GM23338 (cell line): ENCODE results near the gene SMG7. TPM values are rescaled to one million over a fixed set of nuclear protein-coding genes. Genes with fewer than 3 reads are reported as not detected.

Experiments used
- ATAC-seq: fragments of 200-7000 bp; cut with Tn5 transposase; 3 replicates; pipeline ENCODE4 v1.9.1; 2020
- DNase-seq: peaks from one replicate; pipeline ENCODE4 v3.0.0-alpha.2; 2015; ENCODE audit warnings: low spot score
- H2AFZ ChIP-seq: fragments of 200-600 bp; sonication (generic); 2 replicates; pipeline ENCODE4 v1.8.0; 2016; ENCODE audit warnings: antibody characterized with exemption, mild to moderate bottlenecking, moderate library complexity
- H3F3A ChIP-seq: fragments of 200-600 bp; sonication (generic); replicated peaks from 2 replicates; pipeline ENCODE4 v1.8.0; 2017; ENCODE audit warnings: antibody characterized with exemption, mixed run types, low read depth
- H3K27ac ChIP-seq: fragments of 200-600 bp; sonication (generic); 2 replicates; pipeline ENCODE4 v1.6.1; 2016; ENCODE audit warnings: low read depth
- H3K27me3 ChIP-seq: fragments of 200-600 bp; sonication (generic); 2 replicates; pipeline ENCODE4 v1.8.0; 2016; ENCODE audit warnings: mild to moderate bottlenecking, mixed run types, moderate library complexity; ENCODE audit not compliant: insufficient read depth
- H3K36me3 ChIP-seq: fragments of 200-600 bp; sonication (generic); 2 replicates; pipeline ENCODE4 v1.8.0; 2016; ENCODE audit warnings: mild to moderate bottlenecking; ENCODE audit not compliant: insufficient read depth
- H3K4me1 ChIP-seq: fragments of 200-600 bp; sonication (generic); 2 replicates; pipeline ENCODE4 v1.8.0; 2016; ENCODE audit warnings: mild to moderate bottlenecking, moderate library complexity; ENCODE audit not compliant: insufficient read depth
- H3K4me2 ChIP-seq: fragments of 200-600 bp; sonication (generic); 2 replicates; pipeline ENCODE4 v1.7.1; 2017; ENCODE audit warnings: mixed run types
- H3K4me3 ChIP-seq: fragments of 200-600 bp; sonication (generic); 2 replicates; pipeline ENCODE4 v1.6.1; 2016; ENCODE audit warnings: mixed run types
- H3K79me2 ChIP-seq: fragments of 200-600 bp; sonication (generic); replicated peaks from 2 replicates; pipeline ENCODE4 v1.8.0; 2017; ENCODE audit warnings: mild to moderate bottlenecking; ENCODE audit not compliant: insufficient read depth
- H3K9me2 ChIP-seq: fragments of 200-600 bp; sonication (generic); 2 replicates; pipeline ENCODE4 v1.8.0; 2017; ENCODE audit not compliant: insufficient read depth
- H4K20me1 ChIP-seq: fragments of 200-600 bp; sonication (generic); replicated peaks from 2 replicates; pipeline ENCODE4 v1.8.0; 2017; ENCODE audit warnings: mild to moderate bottlenecking; ENCODE audit not compliant: insufficient read depth
- H3K27ac Mint-ChIP-seq: 2 replicates; pipeline ENCODE4 v1.8.0; 2020; ENCODE audit warnings: inconsistent platforms, mild to moderate bottlenecking, moderate library complexity, mixed read lengths
- H3K27me3 Mint-ChIP-seq: 3 replicates; pipeline ENCODE4 v1.8.0; 2022; ENCODE audit warnings: low read depth, mild to moderate bottlenecking, moderate library complexity, mixed read lengths, inconsistent platforms; ENCODE audit not compliant: insufficient read depth, poor library complexity
- H3K36me3 Mint-ChIP-seq: 3 replicates; pipeline ENCODE4 v1.8.0; 2021; ENCODE audit warnings: low read depth, mild to moderate bottlenecking, inconsistent platforms, moderate library complexity, mixed read lengths
- H3K4me1 Mint-ChIP-seq: 3 replicates; pipeline ENCODE4 v1.8.0; 2020; ENCODE audit warnings: mild to moderate bottlenecking, inconsistent platforms, mixed read lengths
- H3K4me3 Mint-ChIP-seq: 3 replicates; pipeline ENCODE4 v1.8.0; 2021; ENCODE audit warnings: moderate library complexity, mild to moderate bottlenecking, inconsistent platforms, mixed read lengths
- H3K9me3 Mint-ChIP-seq: 3 replicates; pipeline ENCODE4 v1.8.0; 2020; ENCODE audit warnings: moderate library complexity, mild to moderate bottlenecking, inconsistent platforms, mixed read lengths
- CREB1 ChIP-seq: fragments of 250-450 bp; sonication (Bioruptor Pico); IDR thresholded peaks from 2 replicates; pipeline ENCODE4 v1.5.0; 2020; ENCODE audit warnings: low read depth, mild to moderate bottlenecking, moderate library complexity
- EZH2 ChIP-seq: fragments of 200-600 bp; sonication (generic); IDR thresholded peaks from one replicate; pipeline ENCODE4 v1.8.0; 2017; ENCODE audit warnings: antibody characterized with exemption, mild to moderate bottlenecking, low read depth; ENCODE audit not compliant: unreplicated experiment
- EZH2phosphoT487 ChIP-seq: fragments of 200-600 bp; sonication (generic); IDR thresholded peaks from one replicate; pipeline ENCODE4 v1.8.1; 2018; ENCODE audit warnings: antibody characterized with exemption; ENCODE audit not compliant: unreplicated experiment
- JUNB ChIP-seq: IDR thresholded peaks from one replicate; pipeline ENCODE4 v1.6.1; 2016; ENCODE audit warnings: antibody characterized with exemption; ENCODE audit not compliant: unreplicated experiment
- NANOG ChIP-seq: IDR thresholded peaks from 2 replicates; pipeline ENCODE4 v1.6.1; 2016; ENCODE audit warnings: antibody characterized with exemption, borderline replicate concordance
- POLR2AphosphoS5 ChIP-seq: IDR thresholded peaks from 2 replicates; pipeline ENCODE4 v1.6.1; 2016; ENCODE audit warnings: antibody characterized with exemption, low read depth
- STAT1 ChIP-seq: IDR thresholded peaks from one replicate; pipeline ENCODE4 v1.6.1; 2016; ENCODE audit warnings: antibody characterized with exemption; ENCODE audit not compliant: unreplicated experiment
- ZNF114 ChIP-seq: fragments of 250-450 bp; sonication (Bioruptor Pico); IDR thresholded peaks from 2 replicates; pipeline ENCODE4 v1.5.0; 2020; ENCODE audit warnings: mild to moderate bottlenecking, moderate library complexity
- ZNF331 ChIP-seq: fragments of 250-450 bp; sonication (Bioruptor Pico); IDR thresholded peaks from 2 replicates; pipeline ENCODE4 v1.5.0; 2020; ENCODE audit warnings: low read depth, mild to moderate bottlenecking, moderate library complexity
- polyA plus RNA-seq: library from polyadenylated mRNA; unstranded; fragments of >200 nt; fragmentation: Nextera tagmentation; extraction: Ambion mirVana; gene quantifications from 2 replicates; pipeline ENCODE4 v1.2.1, GENCODE V29; 2016
- total RNA-seq: library from RNA; depleted of rRNA; stranded (reverse); fragments of >200 nt; shearing (Covaris generic); gene quantifications from 2 replicates; pipeline ENCODE4 v1.2.3, GENCODE V29; 2014
- TF ChIP-seq, protein P1 (sequence below): IDR thresholded peaks from 2 replicates; pipeline ENCODE4 v1.6.1; 2016; ENCODE audit warnings: antibody characterized with exemption
- TF ChIP-seq, protein P2 (sequence below): IDR thresholded peaks from one replicate; pipeline ENCODE4 v1.6.1; 2018; ENCODE audit warnings: antibody characterized with exemption; ENCODE audit not compliant: unreplicated experiment
- TF ChIP-seq, protein P3 (sequence below), 2 experiments: fragments of 200-600 bp in 1 of 2; sonication (generic) in 1 of 2; conservative IDR thresholded peaks; 2 replicates each; pipeline versions ENCODE4 v1.5.1 to v1.6.1; 2016 to 2017; ENCODE audit warnings: antibody characterized with exemption in 2 of 2, low read depth in 2 of 2, mild to moderate bottlenecking in 2 of 2, moderate library complexity in 1 of 2
- TF ChIP-seq, protein P4 (sequence below): fragments of 250-450 bp; sonication (Bioruptor Pico); IDR thresholded peaks from 2 replicates; pipeline ENCODE4 v1.5.0; 2020; ENCODE audit warnings: mild to moderate bottlenecking, moderate library complexity

SMG7 gene
- total and polyA plus RNA-seq, 2 experiments from 2014 or later: 33.0 to 79.4 TPM

DNA sequence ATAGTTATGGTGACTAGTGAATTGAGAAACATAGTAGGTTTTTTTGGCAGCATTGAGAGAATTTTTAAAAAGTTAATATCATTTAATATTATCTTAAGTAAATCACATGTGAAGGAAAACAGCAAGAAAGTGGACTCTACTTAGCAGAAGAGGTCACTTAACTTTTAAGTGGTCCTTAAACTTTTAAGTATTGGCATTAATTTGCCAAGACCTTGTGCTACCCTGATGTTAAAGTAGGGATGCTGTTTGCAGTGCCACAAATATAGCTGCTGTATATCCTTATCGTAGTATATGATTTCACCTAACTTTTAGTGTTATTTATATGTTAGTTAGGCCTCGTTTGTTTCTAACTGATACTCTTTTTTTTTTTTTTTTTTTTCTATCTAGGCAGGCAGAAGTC lies 40.2 kb downstream of the SMG7 start:
- Mint-ChIP-seq H3K27ac (no peak overlapping the region), H3K4me3 (no peak overlapping the region), H3K4me1 (peaks cover 14% of the 10 kb centered on the region), H3K9me3 (no peaks in the 10 kb centered on the region), H3K36me3 (peaks cover 5% of the 10 kb centered on the region; the same call in 2 of the 3 replicates), H3K27me3 (peaks cover 2% of the 10 kb centered on the region)
- no peak overlapping the region for H2AFZ ChIP-seq
- TF ChIP-seq EZH2phosphoT487 (no peak), JUNB (no peak), EZH2 (no peak), ZNF114 (CRISPR knock-in tag) (no peak), ZNF331 (no peak), NANOG (no peak), CREB1 (CRISPR knock-in tag) (no peak), STAT1 (no peak), POLR2AphosphoS5 (no peak)
- TF ChIP-seq, protein P1, sequence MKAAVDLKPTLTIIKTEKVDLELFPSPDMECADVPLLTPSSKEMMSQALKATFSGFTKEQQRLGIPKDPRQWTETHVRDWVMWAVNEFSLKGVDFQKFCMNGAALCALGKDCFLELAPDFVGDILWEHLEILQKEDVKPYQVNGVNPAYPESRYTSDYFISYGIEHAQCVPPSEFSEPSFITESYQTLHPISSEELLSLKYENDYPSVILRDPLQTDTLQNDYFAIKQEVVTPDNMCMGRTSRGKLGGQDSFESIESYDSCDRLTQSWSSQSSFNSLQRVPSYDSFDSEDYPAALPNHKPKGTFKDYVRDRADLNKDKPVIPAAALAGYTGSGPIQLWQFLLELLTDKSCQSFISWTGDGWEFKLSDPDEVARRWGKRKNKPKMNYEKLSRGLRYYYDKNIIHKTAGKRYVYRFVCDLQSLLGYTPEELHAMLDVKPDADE: no peak
- TF ChIP-seq, protein P2, sequence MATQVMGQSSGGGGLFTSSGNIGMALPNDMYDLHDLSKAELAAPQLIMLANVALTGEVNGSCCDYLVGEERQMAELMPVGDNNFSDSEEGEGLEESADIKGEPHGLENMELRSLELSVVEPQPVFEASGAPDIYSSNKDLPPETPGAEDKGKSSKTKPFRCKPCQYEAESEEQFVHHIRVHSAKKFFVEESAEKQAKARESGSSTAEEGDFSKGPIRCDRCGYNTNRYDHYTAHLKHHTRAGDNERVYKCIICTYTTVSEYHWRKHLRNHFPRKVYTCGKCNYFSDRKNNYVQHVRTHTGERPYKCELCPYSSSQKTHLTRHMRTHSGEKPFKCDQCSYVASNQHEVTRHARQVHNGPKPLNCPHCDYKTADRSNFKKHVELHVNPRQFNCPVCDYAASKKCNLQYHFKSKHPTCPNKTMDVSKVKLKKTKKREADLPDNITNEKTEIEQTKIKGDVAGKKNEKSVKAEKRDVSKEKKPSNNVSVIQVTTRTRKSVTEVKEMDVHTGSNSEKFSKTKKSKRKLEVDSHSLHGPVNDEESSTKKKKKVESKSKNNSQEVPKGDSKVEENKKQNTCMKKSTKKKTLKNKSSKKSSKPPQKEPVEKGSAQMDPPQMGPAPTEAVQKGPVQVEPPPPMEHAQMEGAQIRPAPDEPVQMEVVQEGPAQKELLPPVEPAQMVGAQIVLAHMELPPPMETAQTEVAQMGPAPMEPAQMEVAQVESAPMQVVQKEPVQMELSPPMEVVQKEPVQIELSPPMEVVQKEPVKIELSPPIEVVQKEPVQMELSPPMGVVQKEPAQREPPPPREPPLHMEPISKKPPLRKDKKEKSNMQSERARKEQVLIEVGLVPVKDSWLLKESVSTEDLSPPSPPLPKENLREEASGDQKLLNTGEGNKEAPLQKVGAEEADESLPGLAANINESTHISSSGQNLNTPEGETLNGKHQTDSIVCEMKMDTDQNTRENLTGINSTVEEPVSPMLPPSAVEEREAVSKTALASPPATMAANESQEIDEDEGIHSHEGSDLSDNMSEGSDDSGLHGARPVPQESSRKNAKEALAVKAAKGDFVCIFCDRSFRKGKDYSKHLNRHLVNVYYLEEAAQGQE: no peak
- TF ChIP-seq, protein P3, sequence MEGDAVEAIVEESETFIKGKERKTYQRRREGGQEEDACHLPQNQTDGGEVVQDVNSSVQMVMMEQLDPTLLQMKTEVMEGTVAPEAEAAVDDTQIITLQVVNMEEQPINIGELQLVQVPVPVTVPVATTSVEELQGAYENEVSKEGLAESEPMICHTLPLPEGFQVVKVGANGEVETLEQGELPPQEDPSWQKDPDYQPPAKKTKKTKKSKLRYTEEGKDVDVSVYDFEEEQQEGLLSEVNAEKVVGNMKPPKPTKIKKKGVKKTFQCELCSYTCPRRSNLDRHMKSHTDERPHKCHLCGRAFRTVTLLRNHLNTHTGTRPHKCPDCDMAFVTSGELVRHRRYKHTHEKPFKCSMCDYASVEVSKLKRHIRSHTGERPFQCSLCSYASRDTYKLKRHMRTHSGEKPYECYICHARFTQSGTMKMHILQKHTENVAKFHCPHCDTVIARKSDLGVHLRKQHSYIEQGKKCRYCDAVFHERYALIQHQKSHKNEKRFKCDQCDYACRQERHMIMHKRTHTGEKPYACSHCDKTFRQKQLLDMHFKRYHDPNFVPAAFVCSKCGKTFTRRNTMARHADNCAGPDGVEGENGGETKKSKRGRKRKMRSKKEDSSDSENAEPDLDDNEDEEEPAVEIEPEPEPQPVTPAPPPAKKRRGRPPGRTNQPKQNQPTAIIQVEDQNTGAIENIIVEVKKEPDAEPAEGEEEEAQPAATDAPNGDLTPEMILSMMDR (conservative IDR thresholded peaks at IDR 0.05; ENCODE audit: low read depth in 2 of 2): no peak
- TF ChIP-seq, protein P4, sequence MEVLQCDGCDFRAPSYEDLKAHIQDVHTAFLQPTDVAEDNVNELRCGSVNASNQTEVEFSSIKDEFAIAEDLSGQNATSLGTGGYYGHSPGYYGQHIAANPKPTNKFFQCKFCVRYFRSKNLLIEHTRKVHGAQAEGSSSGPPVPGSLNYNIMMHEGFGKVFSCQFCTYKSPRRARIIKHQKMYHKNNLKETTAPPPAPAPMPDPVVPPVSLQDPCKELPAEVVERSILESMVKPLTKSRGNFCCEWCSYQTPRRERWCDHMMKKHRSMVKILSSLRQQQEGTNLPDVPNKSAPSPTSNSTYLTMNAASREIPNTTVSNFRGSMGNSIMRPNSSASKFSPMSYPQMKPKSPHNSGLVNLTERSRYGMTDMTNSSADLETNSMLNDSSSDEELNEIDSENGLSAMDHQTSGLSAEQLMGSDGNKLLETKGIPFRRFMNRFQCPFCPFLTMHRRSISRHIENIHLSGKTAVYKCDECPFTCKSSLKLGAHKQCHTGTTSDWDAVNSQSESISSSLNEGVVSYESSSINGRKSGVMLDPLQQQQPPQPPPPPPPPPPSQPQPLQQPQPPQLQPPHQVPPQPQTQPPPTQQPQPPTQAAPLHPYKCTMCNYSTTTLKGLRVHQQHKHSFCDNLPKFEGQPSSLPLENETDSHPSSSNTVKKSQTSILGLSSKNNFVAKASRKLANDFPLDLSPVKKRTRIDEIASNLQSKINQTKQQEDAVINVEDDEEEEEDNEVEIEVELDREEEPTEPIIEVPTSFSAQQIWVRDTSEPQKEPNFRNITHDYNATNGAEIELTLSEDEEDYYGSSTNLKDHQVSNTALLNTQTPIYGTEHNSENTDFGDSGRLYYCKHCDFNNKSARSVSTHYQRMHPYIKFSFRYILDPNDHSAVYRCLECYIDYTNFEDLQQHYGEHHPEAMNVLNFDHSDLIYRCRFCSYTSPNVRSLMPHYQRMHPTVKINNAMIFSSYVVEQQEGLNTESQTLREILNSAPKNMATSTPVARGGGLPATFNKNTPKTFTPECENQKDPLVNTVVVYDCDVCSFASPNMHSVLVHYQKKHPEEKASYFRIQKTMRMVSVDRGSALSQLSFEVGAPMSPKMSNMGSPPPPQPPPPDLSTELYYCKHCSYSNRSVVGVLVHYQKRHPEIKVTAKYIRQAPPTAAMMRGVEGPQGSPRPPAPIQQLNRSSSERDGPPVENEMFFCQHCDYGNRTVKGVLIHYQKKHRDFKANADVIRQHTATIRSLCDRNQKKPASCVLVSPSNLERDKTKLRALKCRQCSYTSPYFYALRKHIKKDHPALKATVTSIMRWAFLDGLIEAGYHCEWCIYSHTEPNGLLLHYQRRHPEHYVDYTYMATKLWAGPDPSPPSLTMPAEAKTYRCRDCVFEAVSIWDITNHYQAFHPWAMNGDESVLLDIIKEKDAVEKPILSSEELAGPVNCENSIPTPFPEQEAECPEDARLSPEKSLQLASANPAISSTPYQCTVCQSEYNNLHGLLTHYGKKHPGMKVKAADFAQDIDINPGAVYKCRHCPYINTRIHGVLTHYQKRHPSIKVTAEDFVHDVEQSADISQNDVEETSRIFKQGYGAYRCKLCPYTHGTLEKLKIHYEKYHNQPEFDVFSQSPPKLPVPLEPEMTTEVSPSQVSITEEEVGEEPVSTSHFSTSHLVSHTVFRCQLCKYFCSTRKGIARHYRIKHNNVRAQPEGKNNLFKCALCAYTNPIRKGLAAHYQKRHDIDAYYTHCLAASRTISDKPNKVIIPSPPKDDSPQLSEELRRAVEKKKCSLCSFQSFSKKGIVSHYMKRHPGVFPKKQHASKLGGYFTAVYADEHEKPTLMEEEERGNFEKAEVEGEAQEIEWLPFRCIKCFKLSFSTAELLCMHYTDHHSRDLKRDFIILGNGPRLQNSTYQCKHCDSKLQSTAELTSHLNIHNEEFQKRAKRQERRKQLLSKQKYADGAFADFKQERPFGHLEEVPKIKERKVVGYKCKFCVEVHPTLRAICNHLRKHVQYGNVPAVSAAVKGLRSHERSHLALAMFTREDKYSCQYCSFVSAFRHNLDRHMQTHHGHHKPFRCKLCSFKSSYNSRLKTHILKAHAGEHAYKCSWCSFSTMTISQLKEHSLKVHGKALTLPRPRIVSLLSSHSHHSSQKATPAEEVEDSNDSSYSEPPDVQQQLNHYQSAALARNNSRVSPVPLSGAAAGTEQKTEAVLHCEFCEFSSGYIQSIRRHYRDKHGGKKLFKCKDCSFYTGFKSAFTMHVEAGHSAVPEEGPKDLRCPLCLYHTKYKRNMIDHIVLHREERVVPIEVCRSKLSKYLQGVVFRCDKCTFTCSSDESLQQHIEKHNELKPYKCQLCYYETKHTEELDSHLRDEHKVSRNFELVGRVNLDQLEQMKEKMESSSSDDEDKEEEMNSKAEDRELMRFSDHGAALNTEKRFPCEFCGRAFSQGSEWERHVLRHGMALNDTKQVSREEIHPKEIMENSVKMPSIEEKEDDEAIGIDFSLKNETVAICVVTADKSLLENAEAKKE (CRISPR knock-in tag): no peak
- H3K27ac ChIP-seq: no peak overlapping the region
- no peak overlapping the region for H3K4me3 ChIP-seq
- H3K36me3 ChIP-seq: peaks cover 7% of the 10 kb centered on the region; the same call in 1 of the 2 replicates
- peaks cover 2% of the 10 kb centered on the region for H4K20me1 ChIP-seq
- peaks cover 22% of the 10 kb centered on the region for H3K4me1 ChIP-seq
- H3K9me2 ChIP-seq: no peaks in the 10 kb centered on the region
- H3F3A ChIP-seq: no peaks in the 10 kb centered on the region
- ATAC-seq (no peak), DNase-seq (no peak)
- H3K79me2 ChIP-seq: peaks cover 58% of the 10 kb centered on the region
- no peak overlapping the region for H3K4me2 ChIP-seq
- H3K27me3 ChIP-seq: no peaks in the 10 kb centered on the region
